Fibroblast of villous mesenchyme (primary cell): ENCODE results near the gene DCTN2. TPM values are rescaled to one million over a fixed set of nuclear protein-coding genes. Genes with fewer than 3 reads are reported as not detected.
A peak's percentile ranks its signal among the peaks of the same experiment; 100 is the strongest.

Experiments used
- DNase-seq: peaks from one replicate; pipeline ENCODE4 v3.0.0-alpha.2; 2010; ENCODE audit warnings: low read depth
- H3K4me3 ChIP-seq: 2 replicates; pipeline ENCODE4 v1.5.1; 2011; ENCODE audit warnings: low read depth, mild to moderate bottlenecking, low read length
- CTCF ChIP-seq: IDR thresholded peaks from 2 replicates; pipeline ENCODE4 v1.5.1; 2012; ENCODE audit warnings: low read depth, mild to moderate bottlenecking, low read length; ENCODE audit not compliant: insufficient read depth
- total RNA-seq: library from RNA; depleted of rRNA; stranded (reverse); fragments of >200 nt; gene quantifications from 2 replicates; pipeline ENCODE4 v1.2.3, GENCODE V29; 2012

DCTN2 gene
- total RNA-seq, 1 donor, result 111 TPM

GRCh38 chr12:57522011-57522886 lies 24.7 kb downstream of the DCTN2 start, which contains the start of gene MBD6:
TSS of gene MBD6 (plus strand) at chr12:57522824. CDS start at chr12:57524304, 1,480 bp downstream.
- no peak for TF ChIP-seq CTCF
- peak; percentile 97 for DNase-seq
- peak within 1 kb of the TSS; percentile 87 for H3K4me3 ChIP-seq

DNA sequence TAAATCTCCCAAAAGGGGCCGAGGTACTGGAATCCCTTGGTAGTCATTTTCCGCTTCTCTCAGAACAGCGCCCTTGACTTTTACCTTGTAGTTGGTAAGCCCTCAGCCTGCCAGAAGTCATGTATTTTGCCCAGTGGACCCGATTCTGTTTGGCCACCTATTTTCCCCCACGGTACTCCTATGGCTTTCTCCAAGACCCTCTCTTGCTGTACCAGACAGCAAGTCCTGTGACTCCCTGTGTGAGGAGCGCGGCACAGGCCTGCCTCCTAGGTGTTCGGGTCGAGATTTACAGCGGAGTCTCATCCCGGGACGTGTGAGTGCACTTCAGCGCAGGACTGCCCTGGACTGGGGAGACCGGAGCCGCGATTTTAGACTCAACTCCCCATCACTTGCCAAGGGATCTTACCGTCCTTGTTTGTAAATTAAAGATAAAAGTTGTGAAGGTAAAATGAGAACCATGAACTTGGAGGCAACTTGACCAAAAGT lies 25.4 kb downstream of the DCTN2 start:
- TF ChIP-seq CTCF, result no peak
- H3K4me3 ChIP-seq, result peak overlapping the region; percentile 50
- peak; percentile 78 for DNase-seq

GRCh38 chr12:57520053-57520818 lies 26.8 kb downstream of the DCTN2 start, which contains the start of gene DDIT3:
TSS of gene DDIT3 (minus strand) at chr12:57520514. CDS start at chr12:57517406, 3,108 bp downstream.
- peak; percentile 99 for DNase-seq
- no peak for TF ChIP-seq CTCF
- peak within 1 kb of the TSS; percentile 95 for H3K4me3 ChIP-seq

DNA sequence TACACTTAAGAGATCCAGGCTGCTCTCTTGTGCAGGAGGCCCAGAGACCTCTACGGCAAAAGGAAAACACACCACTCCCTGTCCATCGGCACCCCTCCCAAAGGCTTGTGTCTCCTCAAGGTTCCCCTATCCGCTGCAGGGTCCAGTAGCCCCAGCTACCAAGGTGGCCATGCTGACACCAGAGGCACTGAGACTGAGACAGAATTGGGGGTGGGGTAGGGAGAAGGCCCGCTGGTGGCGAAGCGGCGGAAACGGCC lies 27.3 kb downstream of the DCTN2 start:
- H3K4me3 ChIP-seq, result peak overlapping the region; percentile 95
- TF ChIP-seq CTCF, result peak; percentile 7
- DNase-seq, result no peak

- DNase-seq, result peak; percentile 63
- H3K4me3 ChIP-seq, result peak overlapping the region; percentile 95
- no peak for TF ChIP-seq CTCF
Measured at GRCh38 chr12:57518920-57519795, 27.8 kb downstream of the DCTN2 start.
